ENCODE measurements around the gene TAF11L7. TPM values are rescaled to one million over a fixed set of nuclear protein-coding genes. Genes with fewer than 3 reads are reported as not detected.

Gene TAF11L7
- total and polyA plus RNA-seq, 2 of the 8 experiments (the other 6 are each of a cell fraction or from before 2014, with no cell fraction given), result not detected

DNA sequence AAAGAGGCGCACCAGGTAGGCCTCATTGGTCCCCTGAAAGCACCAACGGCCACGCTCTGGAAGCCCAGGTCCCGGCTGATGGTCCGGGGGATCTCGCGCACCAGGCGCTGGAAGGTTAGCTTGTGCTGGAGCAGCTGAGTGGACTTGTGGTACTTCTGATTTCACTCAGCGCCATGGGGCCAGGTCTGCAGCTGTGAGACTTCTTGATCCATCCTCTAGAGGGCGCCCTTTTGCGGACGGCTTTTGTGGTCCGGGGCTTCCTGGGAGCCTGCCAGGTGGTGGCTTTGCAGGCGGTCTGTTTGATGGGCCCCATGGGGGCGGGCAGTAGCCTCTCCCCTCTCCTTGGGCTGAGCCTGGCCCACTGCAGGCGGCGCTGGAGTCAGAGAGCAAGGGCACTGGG, 35.1 kb upstream of the TAF11L7 start:
- H3K23me2 ChIP-seq (ENCODE audit: low read depth, low read length), result no peaks in the 10 kb centered on the region
- TF ChIP-seq TAF7 (optimal IDR thresholded peaks at IDR 0.05; ENCODE audit: borderline replicate concordance, low read depth, low read length) (no peak), BCL11A (IDR thresholded peaks at IDR 0.05; ENCODE audit: low read depth in 2 of 2, low read length in 2 of 2) (no peak), BRCA1 (IDR thresholded peaks at IDR 0.05; ENCODE audit: low read depth, low read length) (no peak), TCF12 (IDR thresholded peaks at IDR 0.05; ENCODE audit: low read depth, low read length) (0 out of 2 replicates have a peak, but pooled peaks have one; percentile 25), EZH2 (IDR thresholded peaks at IDR 0.05; ENCODE audit: low read depth, low read length, severe bottlenecking) (no peak), JUND (IDR thresholded peaks at IDR 0.05; ENCODE audit: low read length) (no peak), NANOG (IDR thresholded peaks at IDR 0.05; ENCODE audit: insufficient read depth, low read depth, low read length, poor library complexity, severe bottlenecking) (peak; percentile 28), RAD21 (IDR thresholded peaks at IDR 0.05 in 1 of 2, conservative IDR thresholded peaks at IDR 0.05 in 1 of 2; ENCODE audit: low read depth in 2 of 2, low read length in 2 of 2) (peak; percentile 60 to 69)
- TF ChIP-seq, protein P1, sequence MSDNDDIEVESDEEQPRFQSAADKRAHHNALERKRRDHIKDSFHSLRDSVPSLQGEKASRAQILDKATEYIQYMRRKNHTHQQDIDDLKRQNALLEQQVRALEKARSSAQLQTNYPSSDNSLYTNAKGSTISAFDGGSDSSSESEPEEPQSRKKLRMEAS (IDR thresholded peaks at IDR 0.05), result peak; percentile 49; the same call in 1 of the 2 replicates
- TF ChIP-seq, protein P2, sequence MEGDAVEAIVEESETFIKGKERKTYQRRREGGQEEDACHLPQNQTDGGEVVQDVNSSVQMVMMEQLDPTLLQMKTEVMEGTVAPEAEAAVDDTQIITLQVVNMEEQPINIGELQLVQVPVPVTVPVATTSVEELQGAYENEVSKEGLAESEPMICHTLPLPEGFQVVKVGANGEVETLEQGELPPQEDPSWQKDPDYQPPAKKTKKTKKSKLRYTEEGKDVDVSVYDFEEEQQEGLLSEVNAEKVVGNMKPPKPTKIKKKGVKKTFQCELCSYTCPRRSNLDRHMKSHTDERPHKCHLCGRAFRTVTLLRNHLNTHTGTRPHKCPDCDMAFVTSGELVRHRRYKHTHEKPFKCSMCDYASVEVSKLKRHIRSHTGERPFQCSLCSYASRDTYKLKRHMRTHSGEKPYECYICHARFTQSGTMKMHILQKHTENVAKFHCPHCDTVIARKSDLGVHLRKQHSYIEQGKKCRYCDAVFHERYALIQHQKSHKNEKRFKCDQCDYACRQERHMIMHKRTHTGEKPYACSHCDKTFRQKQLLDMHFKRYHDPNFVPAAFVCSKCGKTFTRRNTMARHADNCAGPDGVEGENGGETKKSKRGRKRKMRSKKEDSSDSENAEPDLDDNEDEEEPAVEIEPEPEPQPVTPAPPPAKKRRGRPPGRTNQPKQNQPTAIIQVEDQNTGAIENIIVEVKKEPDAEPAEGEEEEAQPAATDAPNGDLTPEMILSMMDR (IDR thresholded peaks at IDR 0.05; ENCODE audit: control extremely low read depth in 1 of 3, insufficient read depth in 1 of 3, low read depth in 1 of 3, low read length in 3 of 3), result peak; percentile 68 to 74 (median 69)
- no peaks in the 10 kb centered on the region for H3K4me1 ChIP-seq (replicated peaks in 1 of 4; ENCODE audit: control insufficient read depth in 3 of 4, insufficient read depth in 4 of 4, low read length in 3 of 4)
- H3K9ac ChIP-seq (replicated peaks in 1 of 4; ENCODE audit: extremely low read depth in 1 of 4, low read depth in 3 of 4, low read length in 3 of 4), result no peak overlapping the region
- ChIA-PET CTCF (ENCODE audit: partially characterized antibody) (interaction anchor here (0.8 to 1.8 kb wide), 9 partner anchors 8 to 258 kb away, joined by 3 to 5 read pairs (median 4); no protein-coding TSS in a partner anchor), POLR2A (ENCODE audit: partially characterized antibody) (no interaction called here)
- H3K23ac ChIP-seq (ENCODE audit: insufficient read length), result no peak overlapping the region
- H2BK12ac ChIP-seq (ENCODE audit: low read depth, low read length), result no peak overlapping the region
- no peaks in the 10 kb centered on the region for H4K20me1 ChIP-seq (replicated peaks in 1 of 2; ENCODE audit: control insufficient read depth in 1 of 2, insufficient read depth in 2 of 2, low read length in 2 of 2)
- H3K79me1 ChIP-seq (ENCODE audit: low read depth, low read length), result no peaks in the 10 kb centered on the region
- no peak overlapping the region for H3K18ac ChIP-seq (ENCODE audit: extremely low read depth, low read length)
- no peak overlapping the region for H4K5ac ChIP-seq (ENCODE audit: insufficient read length, low read depth, low read length)
- DNase-seq (ENCODE audit: low read depth in 1 of 2, low spot score in 2 of 2) (peak; percentile 13 to 84), FAIRE-seq (no peak)
- peak overlapping the region; percentile 9; the same call in 1 of the 2 replicates for H4K8ac ChIP-seq (ENCODE audit: extremely low read depth, insufficient read depth, low read length)
- H3K79me2 ChIP-seq (ENCODE audit: control insufficient read depth in 1 of 2, insufficient read depth in 2 of 2, low read length in 2 of 2), result no peaks in the 10 kb centered on the region
- H3K27ac ChIP-seq (ENCODE audit: low read depth, low read length), result no peak overlapping the region
- H2BK120ac ChIP-seq (replicated peaks; ENCODE audit: low read depth, low read length), result no peak overlapping the region
- no peak overlapping the region for H3K4me3 ChIP-seq (ENCODE audit: extremely low read depth in 1 of 4, insufficient read depth in 2 of 4, low read depth in 3 of 4, low read length in 4 of 4)
- no peak overlapping the region for H2BK5ac ChIP-seq (ENCODE audit: low read depth, low read length)
- no peak overlapping the region for H3K14ac ChIP-seq (ENCODE audit: insufficient read length)
- H2BK20ac ChIP-seq (ENCODE audit: low read length), result no peak overlapping the region
- H3K4me2 ChIP-seq (ENCODE audit: insufficient read depth in 1 of 2, low read depth in 2 of 2, low read length in 2 of 2), result no peak overlapping the region
- no peaks in the 10 kb centered on the region for H3K36me3 ChIP-seq (ENCODE audit: control insufficient read depth in 2 of 4, insufficient read depth in 4 of 4, low read length in 3 of 4)
- no peak overlapping the region for H4K91ac ChIP-seq (replicated peaks; ENCODE audit: insufficient read length, low read length)
- no peak overlapping the region for H2BK15ac ChIP-seq (ENCODE audit: low read length)
- H2AFZ ChIP-seq (ENCODE audit: low read length), result no peak overlapping the region
- no peak overlapping the region for H2AK5ac ChIP-seq (ENCODE audit: low read depth, low read length)
- WGBS, 2 experiments (ENCODE audit: extremely low coverage in 1 of 2, insufficient coverage in 1 of 2, insufficient read length in 1 of 2, insufficient replicate concordance in 2 of 2, low coverage in 1 of 2, low lambda C conversion rate in 2 of 2, missing lambda C conversion rate in 1 of 2), result 73% methylated on average over 17 of the region's 17 CpGs; no CpG with 5 or more reads in 1 of the 2 experiments
- H3K56ac ChIP-seq (replicated peaks; ENCODE audit: insufficient read length, low read depth, low read length), result no peak overlapping the region
- H3K4ac ChIP-seq (replicated peaks; ENCODE audit: insufficient read length, low read depth, low read length), result no peak overlapping the region
- H3K27me3 ChIP-seq (replicated peaks in 1 of 4; ENCODE audit: control insufficient read depth in 3 of 4, extremely low read depth in 1 of 4, insufficient read depth in 3 of 4, low read length in 3 of 4), result no peaks in the 10 kb centered on the region
- H3K9me3 ChIP-seq (ENCODE audit: insufficient read depth in 2 of 2, low read depth in 1 of 2, low read length in 1 of 2), result no peaks in the 10 kb centered on the region

Data from H1 (cell line).